ENCODE measurements around the gene MACF1.

DNA sequence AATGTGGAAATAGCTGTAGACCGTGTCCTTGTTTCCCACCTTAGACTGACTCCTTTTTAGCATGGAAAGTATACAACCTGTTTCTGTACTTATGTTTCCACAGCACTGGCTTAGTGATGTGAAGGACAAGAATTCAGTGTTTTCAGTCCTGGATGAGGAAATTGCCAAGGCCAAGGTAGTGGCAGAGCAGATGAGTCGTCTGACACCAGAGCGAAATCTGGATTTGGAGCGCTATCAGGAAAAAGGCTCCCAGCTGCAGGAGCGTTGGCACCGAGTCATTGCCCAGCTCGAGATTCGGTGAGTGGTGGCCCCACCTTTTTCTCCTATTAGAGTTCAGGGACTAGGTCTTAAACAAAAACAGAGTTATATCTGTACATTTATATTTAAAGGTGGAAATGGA, 112.6 kb downstream of the MACF1 start:
- TF ChIP-seq, protein P1, sequence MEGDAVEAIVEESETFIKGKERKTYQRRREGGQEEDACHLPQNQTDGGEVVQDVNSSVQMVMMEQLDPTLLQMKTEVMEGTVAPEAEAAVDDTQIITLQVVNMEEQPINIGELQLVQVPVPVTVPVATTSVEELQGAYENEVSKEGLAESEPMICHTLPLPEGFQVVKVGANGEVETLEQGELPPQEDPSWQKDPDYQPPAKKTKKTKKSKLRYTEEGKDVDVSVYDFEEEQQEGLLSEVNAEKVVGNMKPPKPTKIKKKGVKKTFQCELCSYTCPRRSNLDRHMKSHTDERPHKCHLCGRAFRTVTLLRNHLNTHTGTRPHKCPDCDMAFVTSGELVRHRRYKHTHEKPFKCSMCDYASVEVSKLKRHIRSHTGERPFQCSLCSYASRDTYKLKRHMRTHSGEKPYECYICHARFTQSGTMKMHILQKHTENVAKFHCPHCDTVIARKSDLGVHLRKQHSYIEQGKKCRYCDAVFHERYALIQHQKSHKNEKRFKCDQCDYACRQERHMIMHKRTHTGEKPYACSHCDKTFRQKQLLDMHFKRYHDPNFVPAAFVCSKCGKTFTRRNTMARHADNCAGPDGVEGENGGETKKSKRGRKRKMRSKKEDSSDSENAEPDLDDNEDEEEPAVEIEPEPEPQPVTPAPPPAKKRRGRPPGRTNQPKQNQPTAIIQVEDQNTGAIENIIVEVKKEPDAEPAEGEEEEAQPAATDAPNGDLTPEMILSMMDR (IDR thresholded peaks at IDR 0.05) = no peak
- no peak for TF ChIP-seq POLR2A (IDR thresholded peaks at IDR 0.05)
